Stimulated activated CD4-positive, alpha-beta T cell treated with anti-CD3 and anti-CD28 coated beads, Interleukin-15, amount 100 ng/mL, for 24 hours (primary cell): ENCODE data around the gene DARS2.
"Not testable (repeated sequence)": the region's sequence is repeated elsewhere in the genome, so short reads cannot be mapped to it uniquely, and the experiment has no call there.

Source experiments
- DNase-seq: peaks from one replicate; pipeline ENCODE4 v3.0.0-alpha.2; 2020

Gene DARS2

DNA sequence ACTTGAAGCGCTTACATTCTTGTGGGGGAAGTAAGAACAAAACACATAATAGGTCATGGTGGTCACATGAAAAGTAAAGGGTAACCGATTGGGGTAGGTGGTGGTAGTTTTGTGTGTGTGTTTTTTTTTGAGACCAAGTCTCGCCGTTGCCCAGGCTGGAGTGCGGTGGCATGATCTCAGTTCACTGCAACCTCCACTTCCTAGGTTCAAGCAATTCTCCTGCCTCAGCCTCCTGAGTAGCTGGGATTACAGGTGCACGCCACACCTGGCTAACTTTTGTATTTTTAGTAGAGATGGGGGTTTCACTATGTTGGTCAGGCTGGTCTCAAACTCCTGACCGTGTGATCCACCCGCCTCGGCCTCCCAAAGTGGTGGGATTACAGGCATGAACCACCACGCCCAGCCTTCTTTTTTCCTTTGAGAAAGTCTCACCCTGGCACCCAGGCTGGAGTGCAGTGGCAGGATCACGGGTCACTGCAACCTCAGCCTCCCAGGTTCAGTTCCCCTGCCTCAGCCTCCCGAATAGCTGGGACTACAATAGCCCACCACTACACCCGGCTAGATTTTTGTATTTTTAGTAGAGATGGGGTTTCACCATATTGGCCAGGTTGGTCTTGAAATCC lies 37.8 kb downstream of the DARS2 start:
- DNase-seq = peak; percentile 63

DNA sequence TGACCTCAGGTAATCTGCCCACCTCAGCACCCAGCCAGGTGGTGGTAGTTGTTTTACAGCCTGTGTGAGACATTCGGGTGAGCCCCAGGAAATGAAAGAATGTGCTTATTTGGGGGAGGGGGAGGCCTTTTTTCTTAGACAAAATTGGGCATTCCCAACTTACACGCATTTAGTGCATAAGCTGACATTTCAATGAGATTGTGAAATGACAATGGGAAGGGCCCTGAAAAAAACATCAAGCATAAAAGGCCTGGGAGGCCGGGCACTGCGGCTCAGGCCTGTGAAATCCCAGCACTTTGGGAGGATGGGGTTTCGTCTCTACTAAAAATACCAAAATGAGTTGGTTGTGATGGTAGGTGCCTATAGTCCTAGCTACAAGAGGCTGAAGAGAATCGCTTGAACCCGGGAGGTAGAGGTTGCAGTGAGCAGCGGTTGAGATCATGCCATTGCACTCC lies 38.3 kb downstream of the DARS2 start:
- peak; percentile 37 for DNase-seq

DNA sequence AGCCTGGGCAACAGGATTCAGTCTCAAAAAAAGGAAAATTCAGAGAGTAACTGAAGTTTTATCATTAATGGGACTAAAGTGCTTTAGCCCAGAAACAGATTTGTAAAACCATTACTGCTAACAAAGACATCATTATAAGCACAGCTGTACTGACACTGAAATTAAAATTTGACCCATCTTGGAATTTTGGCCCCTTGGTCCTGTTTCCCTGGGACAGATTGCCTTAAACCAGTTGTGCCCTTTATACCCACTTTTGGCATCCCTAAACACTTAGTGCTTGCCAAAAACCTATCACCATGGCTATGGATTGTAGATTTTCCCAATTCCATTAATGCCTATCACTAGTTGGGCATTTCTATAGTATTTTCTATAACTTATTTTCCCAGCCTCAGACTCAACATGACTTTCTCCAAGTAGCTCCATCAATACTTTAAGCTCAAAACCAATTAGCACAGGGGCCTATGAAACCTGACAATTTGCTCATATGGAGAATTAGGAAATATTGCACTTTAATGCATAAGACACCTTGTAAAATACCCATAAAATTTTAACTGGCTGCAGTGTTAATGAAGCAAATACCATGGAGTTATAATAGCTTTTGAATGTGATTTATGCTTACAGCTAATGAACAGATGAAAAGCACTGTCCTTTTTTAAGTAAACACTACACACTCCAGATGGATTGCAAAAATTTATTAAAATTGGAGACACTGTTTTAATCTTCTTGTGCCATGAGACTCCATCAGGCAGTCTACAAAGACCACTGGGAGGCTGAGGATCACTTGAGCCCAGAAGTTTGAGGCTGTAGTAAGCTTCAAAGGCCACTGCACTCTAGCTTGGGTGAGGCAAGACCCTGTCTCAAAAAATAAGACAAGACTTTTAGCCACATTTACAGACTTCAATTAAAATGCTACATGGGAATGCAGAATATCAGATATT lies 39.0 kb downstream of the DARS2 start:
- DNase-seq = peak; percentile 16

DNA sequence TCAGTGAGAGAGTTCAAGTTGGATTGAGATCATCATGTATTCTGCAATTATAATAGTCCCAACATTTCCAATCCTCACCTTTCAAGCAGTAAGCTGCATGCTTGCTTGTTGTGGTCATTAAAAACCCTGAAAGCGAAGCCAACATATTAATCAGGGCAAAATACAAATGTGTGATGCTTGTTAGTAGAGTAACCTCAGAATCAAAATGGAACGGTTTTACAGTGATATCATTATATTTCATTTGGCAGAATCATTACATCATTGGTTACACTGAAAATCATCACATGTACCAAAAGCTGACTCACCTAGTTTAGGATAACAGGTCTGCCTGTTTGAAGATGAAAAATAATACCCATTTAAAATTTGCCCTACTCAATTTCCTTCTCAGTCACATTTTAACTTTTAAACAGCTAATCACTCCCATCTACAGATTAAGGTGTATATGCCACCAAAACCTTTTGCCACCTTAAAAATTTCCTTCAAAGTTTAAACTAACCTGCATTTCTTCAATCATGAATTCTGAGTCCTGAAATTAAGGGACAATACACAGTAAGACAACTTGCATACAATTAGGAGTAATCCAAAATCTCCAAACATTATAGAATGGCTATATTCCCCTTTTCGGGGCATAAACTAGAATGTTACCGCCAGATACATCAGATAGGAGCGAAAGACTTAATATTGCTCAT lies 39.9 kb downstream of the DARS2 start:
- no peak for DNase-seq

DNA sequence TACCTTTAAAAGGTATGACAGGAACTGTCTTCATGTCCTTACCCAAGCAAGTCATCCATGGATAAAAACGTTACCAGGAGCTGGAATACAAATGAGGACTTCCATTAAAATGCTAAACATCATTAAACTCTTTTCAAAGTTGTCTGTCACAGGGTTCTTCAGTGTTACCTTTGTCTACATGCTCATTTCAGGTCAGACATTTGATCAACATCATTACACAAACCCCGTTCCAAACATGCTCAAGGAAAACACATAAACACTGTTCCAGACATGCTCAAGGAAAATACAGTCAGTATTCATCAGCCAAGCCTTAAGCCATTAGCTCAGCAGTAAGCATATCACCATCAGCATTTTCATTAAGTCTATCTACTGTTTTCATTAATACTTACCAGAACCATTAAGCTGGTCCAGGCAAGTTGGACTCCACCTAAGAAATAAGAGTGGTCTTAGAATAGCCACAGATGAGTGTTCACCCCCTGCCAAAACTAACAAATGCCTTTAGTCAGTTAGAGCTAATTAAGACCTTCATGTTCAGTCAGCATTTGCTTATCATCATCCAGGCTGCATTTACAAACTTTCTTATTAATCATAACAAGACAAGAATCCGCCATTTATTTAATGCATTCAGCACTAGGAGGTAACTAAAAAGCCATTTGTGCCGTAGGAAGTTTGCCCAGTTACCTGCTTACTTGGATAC lies 41.1 kb downstream of the DARS2 start:
- no peak for DNase-seq

DNA sequence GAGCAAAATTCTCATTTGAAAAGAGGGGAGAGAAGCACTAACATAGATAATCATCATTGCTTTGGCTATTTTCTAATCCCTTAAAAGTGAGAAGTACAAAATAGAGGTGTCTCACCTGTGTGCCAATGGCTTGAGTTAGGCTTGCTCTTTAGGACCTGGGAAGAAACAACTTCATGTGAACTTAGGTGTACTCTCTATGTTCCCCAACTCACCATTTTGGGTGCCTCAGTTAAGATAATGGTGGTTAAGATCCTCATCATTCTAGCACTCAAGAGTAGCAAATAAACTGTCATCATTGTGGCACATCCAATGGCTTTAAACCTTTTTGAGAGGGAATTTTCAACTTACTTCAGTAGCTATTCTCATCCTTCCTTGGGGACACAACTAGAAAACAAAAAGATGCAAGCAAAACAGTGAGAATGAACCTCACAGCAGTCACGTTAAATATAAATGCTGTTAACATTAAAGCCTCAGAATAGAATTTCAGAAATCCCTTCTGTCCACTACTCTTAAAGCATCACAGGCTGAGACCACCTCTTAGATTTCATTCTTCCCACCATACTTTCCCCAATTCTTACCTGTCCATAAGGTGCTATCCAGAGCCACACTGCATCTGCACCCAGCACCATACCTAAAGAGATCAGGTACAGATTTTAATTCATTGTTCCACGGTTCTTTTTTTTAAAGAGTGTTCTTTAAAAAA lies 42.1 kb downstream of the DARS2 start:
- DNase-seq = peak; percentile 11

DNA sequence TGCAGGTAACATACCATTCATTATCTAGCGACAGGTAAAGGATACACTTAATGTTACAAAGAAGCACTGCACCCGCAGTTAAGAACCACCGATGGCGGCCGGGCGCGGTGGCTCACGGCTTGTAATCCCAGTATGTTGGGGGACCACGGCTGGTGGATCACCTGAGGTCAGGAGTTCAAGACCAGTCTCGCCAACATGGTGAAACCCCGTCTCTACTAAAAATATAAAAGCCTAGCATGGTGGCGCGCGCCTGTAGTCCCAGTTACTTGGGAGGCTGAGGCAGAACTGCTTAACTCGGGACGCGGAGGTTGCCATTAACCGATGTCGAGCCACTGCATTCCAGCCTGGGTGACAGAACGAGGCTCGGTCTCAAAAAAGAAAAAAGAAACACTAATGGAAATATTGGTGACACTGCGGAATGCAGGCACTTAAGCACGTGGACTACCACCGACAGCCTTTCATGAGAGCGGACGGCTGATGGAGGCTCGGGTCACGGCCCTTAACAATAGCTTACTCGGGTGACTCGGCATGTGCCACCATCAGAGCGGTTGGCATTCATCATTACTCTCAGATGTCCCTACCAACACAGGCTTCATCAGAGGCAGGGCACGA lies 42.8 kb downstream of the DARS2 start:
- DNase-seq = peak; percentile 66

DNA sequence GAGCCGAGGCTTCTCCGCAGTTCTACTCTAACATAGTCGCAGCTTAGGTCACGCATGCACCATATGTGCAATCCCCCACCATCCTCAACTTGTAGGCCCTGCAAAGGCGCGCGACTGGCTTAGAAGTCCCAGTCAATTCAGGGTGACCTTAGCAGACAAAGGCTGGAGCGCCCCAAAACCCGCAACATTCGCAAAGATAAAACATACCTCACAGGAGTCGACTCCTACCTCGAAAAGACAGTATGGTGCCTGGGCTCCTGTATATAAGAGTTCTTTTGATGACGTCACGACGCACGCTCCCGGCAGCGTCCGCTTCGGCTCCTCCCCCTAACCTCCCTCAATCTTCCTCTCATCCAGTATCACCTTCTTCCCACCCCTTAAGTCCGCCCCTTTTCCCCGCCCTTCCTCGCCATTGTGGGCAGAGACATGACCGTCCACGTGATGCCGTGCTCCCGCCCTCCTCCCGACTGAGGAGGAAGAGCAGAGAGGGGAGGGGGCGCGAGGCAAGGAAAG lies 43.3 kb downstream of the DARS2 start, which contains the start of gene GAS5:
GAS5 (minus strand) TSS at position 237 of the 513 bp plus-strand sequence.
- DNase-seq = peak; percentile 100

DNA sequence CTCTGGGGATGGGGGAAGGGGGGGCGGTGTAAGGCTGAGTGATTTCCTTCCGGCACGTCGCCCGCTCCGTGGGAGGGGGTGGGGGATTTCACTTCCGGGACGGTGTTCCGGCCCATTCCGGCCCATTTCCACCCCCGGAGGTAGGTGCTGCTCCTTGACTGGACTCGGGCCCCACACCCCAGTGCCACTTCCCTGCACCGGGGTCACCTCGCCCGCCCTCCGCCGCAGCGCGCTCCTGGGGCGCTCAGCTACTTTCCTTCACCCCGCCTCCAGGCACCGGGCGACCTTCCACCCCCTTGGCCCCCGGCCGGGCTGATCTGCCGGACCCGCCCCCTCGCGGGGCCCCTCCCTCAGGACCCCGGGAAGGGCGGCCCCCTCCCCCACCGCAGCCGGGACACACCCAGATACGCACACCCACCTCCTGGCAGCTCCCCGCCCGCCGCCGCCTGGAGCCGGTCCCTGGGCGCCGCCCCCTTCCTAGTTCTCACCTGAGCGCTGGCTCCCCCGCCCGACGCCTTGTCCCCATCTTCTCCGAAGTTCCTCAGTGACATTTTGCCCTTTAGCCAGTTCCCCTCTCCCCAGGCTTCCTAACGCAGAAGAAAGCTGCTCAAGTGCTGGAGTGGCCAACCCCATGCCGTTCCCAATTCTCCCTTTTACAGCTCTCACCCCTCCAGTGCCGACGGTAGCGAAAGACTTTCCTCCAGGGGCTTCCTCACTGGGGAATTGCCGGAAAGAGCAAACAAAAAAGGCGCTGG lies 44.0 kb downstream of the DARS2 start, which contains the start of gene ZBTB37:
ZBTB37 (plus strand) TSS at position 115 of the 755 bp plus-strand sequence. CDS start 1,846 bp downstream, outside the sequence.
- DNase-seq = peak; percentile 98

DNA sequence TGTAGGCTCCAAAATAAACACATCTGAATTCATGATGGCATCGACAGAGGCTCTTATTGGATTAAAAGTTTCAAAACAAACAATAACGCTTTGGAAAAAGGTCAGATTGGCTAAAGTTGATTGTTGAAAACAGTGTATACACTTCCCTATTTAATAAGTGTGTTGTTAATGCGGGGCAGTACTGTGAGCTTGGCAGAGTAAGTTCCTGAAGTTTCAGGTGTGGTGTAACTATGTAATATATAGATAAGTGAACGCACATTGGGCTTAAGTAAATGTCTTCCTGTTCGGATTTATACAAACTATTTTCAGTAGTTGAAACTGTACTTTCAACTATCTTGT lies 44.5 kb downstream of the DARS2 start:
- DNase-seq = no peak

DNA sequence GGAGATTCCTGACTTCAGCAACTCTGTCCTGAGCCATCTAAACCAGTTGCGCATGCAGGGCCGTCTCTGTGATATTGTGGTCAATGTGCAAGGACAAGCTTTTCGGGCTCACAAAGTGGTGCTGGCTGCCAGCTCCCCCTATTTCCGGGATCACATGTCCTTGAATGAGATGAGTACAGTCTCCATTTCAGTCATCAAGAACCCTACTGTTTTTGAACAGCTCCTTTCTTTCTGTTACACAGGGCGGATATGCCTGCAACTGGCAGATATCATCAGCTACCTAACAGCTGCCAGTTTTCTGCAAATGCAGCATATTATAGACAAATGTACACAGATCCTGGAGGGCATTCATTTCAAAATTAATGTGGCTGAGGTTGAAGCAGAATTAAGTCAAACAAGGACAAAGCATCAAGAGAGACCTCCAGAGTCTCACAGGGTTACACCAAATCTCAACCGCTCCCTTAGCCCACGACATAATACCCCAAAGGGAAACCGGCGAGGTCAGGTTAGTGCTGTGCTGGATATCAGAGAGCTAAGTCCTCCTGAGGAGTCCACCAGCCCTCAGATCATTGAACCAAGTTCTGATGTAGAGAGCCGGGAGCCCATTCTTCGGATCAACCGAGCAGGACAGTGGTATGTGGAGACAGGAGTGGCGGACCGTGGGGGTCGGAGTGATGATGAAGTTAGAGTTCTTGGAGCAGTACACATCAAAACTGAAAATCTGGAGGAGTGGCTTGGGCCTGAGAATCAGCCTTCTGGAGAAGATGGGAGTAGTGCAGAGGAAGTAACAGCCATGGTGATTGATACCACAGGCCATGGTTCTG lies 46.0 kb downstream of the DARS2 start:
- peak; percentile 40 for DNase-seq

DNA sequence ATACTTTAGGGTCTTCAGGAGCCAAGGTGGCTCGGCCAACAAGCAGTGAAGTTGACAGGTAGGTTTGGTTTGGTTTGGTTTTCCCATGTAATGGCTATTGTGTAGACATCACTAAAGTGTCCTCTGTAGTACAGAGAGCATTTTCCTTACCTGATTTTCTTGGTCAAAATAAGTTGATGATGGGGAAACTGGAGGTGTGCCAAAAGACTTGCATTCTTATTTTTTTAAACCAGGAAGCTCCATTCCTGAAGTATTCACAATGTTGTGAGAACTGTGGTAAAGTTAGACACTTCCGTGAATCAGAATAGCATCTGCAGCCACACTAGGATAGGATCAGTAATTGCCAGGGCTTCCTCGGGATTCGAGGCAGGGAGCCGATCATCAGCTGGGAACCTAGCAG lies 46.6 kb downstream of the DARS2 start:
- DNase-seq = no peak

DNA sequence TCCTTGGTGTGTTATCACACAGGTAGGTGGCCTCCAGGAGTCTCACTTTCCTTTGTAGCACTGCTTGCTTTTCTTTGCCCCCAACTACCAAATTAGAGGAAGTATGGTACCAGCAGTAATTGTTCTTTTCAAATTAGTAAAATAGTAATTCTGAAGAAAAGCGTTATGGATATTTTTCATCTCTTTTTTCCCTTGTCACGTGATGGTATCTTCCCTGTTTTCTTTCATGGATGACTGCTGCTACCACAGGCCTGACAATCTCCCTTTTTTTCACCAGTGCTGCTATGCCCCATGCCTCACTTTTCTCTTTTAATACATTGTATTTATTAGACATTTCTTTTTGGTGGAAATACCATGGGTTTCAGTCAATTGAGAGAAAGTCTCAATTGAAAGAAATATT lies 47.0 kb downstream of the DARS2 start:
- DNase-seq = no peak

DNA sequence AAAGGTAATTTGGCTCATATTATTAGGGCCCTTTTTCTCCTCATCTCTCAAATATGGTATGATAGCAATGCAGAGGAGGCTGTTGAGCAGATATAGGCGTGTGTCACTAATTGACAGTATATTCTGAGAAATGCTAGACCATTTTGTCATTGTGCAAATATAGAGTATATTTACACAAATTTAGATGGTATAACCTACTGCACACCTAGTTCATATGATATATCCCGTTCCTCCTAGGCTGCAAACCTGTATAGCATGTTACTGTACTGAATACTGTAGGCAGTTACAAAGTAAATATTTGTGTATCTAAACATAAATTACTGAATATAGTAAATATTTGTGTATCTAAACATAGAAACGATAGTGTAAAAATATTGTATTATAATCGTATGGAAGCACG lies 52.3 kb downstream of the DARS2 start:
- no peak for DNase-seq

DNA sequence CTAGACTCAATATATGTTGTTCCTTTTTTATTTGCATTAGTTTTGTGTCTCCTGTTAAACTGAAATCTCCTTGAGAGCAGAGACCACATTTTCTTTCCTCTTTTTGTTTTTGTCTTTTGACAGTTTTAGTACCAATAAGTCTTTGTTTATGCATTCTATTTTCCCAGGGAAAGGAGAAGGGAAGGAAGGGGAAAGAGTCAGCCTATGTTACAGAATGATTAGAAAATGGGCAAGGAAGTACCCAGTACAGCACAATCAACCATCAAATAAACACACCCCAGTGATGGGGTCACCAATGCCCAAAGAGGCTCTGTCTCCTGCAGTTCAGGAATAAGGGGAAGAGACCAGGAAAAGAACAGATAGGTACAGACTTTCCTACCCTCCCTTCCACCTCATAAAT lies 53.8 kb downstream of the DARS2 start:
- no peak for DNase-seq

DNA sequence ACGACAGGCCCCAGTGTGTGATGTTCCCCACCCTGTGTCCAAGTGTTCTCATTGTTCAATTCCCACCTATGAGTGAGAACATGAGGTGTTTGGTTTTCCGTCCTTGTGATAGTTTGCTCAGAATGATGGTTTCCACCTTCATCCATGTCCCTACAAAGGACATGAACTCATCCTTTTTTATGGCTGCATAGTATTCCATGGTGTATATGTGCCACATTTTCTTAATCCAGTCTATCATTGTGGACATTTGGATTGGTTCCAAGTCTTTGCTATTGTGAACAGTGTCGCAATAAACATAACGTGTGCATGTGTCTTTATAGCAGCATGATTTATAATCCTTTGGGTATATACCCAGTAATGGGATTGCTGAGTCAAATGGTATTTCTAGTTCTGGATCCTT lies 56.6 kb downstream of the DARS2 start:
- DNase-seq = not testable (repeated sequence)

DNA sequence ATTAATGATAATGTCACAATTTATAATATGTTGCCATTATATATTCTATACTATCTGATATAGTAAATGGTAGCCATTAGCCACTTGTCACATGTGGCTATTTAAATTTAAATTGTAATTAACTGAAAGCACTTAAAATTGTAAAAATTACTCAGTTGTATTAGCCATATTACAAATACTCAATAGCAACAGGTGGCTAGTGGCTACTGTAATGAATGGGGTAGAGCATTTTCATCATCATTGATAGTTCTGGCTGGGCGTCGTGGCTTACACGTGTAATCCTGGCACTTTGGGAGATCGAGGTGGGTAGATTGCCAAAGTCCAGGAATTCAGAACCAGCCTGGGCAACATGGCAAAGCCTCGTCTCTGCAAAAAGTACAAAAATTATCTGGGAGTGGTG lies 60.2 kb downstream of the DARS2 start:
- no peak for DNase-seq

DNA sequence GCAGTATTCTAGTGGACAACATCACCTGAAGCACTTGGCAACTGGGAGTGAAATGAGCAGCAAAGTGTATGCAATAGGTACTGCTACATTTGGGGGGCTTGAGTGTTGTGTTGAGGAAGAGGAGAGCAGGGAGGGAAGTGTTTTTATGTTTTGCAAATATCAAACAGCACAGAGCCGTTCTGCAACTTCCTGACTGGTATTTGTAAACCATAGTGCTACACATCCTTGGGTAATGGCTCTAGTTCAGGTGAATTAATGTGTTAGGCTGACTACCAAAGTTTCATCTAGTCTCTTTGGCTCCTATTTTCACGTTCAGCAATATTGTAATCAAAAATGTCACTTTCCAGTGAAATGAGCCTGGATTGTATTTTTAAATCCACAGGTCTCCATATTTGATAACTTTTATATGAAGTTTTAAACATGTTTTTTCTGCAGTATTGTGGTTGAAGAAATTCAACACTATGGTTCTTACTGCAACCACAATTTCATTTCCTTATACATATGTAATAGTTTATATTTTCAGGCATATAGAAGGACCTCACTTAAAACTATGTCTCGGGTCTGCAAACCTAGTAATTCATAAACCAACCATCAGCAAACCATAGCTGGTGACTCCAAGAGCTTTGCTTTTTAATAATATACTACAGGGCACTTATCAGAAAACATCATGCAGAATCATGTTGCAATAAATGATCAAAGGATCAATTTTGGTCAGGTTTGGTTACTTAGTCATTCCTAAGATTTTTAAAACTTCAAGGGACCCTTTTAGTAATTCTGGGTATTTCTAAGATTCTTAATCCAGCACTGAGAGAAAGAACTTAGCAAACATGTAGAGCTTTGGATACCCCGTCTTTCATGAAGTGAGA lies 62.5 kb downstream of the DARS2 start:
- DNase-seq = no peak

DNA sequence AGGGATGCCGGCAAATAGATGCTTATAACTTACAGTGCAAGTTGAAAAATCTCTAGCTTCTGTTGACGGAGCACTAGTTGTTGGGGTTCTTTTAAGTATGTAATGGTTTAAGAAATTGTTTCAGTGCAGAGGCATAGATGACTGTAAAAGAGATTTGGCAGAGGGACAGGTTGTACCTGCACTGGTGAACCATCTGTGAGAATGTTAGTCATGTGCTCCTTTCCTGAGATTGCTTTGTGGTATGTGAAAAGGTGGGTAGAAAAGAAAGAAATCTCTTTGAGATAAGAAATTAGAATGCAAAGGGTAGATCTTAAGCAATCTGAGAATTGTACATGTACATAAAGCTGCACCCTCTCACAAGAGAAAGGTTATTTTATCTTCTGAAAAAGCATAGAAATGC lies 63.2 kb downstream of the DARS2 start:
- no peak for DNase-seq
